MM.1S (cell line): ENCODE results near the gene PSMA2.

Experiments
- DNase-seq: peaks from one replicate; pipeline ENCODE4 v3.0.0-alpha.2; 2015
- H2AFZ ChIP-seq: fragments of 300-600 bp; sonication (generic); 2 replicates; pipeline ENCODE4 v1.6.0; 2016; ENCODE audit warnings: antibody characterized with exemption, low read length
- H3F3A ChIP-seq: fragments of 300-600 bp; sonication (generic); 2 replicates; pipeline ENCODE4 v1.6.1; 2016; ENCODE audit warnings: mild to moderate bottlenecking, antibody characterized with exemption, low read length, moderate library complexity, mixed read lengths; ENCODE audit not compliant: insufficient read depth
- H3K27ac ChIP-seq: fragments of 300-600 bp; sonication (generic); 2 replicates; pipeline ENCODE4 v1.5.1; 2016; ENCODE audit warnings: mild to moderate bottlenecking, low read length
- H3K27me3 ChIP-seq: fragments of 300-600 bp; sonication (generic); replicated peaks from 2 replicates; pipeline ENCODE4 v1.6.0; 2016; ENCODE audit warnings: low read length; ENCODE audit not compliant: insufficient read depth
- H3K36me3 ChIP-seq: fragments of 300-600 bp; sonication (generic); replicated peaks from 2 replicates; pipeline ENCODE4 v1.6.1; 2016; ENCODE audit warnings: mild to moderate bottlenecking, low read length, mixed read lengths; ENCODE audit not compliant: insufficient read depth
- H3K4me1 ChIP-seq: fragments of 300-600 bp; sonication (generic); 2 replicates; pipeline ENCODE4 v1.6.1; 2016; ENCODE audit warnings: low read length, mixed read lengths
- H3K4me2 ChIP-seq: fragments of 300-600 bp; sonication (generic); 2 replicates; pipeline ENCODE4 v1.6.0; 2016; ENCODE audit warnings: low read depth, low read length
- H3K4me3 ChIP-seq: fragments of 300-600 bp; sonication (generic); 2 replicates; pipeline ENCODE4 v1.5.1; 2016; ENCODE audit warnings: low read length, mixed read lengths
- H3K79me2 ChIP-seq: fragments of 300-600 bp; sonication (generic); 2 replicates; pipeline ENCODE4 v1.6.1; 2016; ENCODE audit warnings: mixed run types, low read length, mixed read lengths
- H3K9ac ChIP-seq: fragments of 300-600 bp; sonication (generic); 2 replicates; pipeline ENCODE4 v1.6.1; 2016; ENCODE audit warnings: low read length, mixed read lengths
- H3K9me2 ChIP-seq: fragments of 300-600 bp; sonication (generic); replicated peaks from 2 replicates; pipeline ENCODE4 v1.6.1; 2016; ENCODE audit warnings: mild to moderate bottlenecking, low read length, mixed read lengths; ENCODE audit not compliant: insufficient read depth
- H3K9me3 ChIP-seq: fragments of 300-600 bp; sonication (generic); replicated peaks from 2 replicates; pipeline ENCODE4 v1.6.1; 2016; ENCODE audit warnings: mild to moderate bottlenecking, low read length, mixed read lengths; ENCODE audit not compliant: insufficient read depth
- H4K20me1 ChIP-seq: fragments of 300-600 bp; sonication (generic); 2 replicates; pipeline ENCODE4 v1.6.1; 2016; ENCODE audit warnings: mild to moderate bottlenecking, low read length, moderate library complexity, mixed read lengths; ENCODE audit not compliant: insufficient read depth
- EZH2 ChIP-seq: fragments of 300-600 bp; sonication (generic); optimal IDR thresholded peaks from 2 replicates; pipeline ENCODE3; 2017; ENCODE audit warnings: low read depth, mild to moderate bottlenecking, antibody characterized with exemption, low read length, mixed read lengths
- EZH2phosphoT487 ChIP-seq: fragments of 300-600 bp; sonication (generic); IDR thresholded peaks from 2 replicates; pipeline ENCODE4 v1.6.1; 2018; ENCODE audit warnings: antibody characterized with exemption, low read length
- TF ChIP-seq, protein P1 (sequence below): fragments of 300-600 bp; sonication (generic); IDR thresholded peaks from 2 replicates; pipeline ENCODE4 v1.5.1; 2016; ENCODE audit warnings: antibody characterized with exemption, low read length, mixed read lengths

The PSMA2 gene

DNA sequence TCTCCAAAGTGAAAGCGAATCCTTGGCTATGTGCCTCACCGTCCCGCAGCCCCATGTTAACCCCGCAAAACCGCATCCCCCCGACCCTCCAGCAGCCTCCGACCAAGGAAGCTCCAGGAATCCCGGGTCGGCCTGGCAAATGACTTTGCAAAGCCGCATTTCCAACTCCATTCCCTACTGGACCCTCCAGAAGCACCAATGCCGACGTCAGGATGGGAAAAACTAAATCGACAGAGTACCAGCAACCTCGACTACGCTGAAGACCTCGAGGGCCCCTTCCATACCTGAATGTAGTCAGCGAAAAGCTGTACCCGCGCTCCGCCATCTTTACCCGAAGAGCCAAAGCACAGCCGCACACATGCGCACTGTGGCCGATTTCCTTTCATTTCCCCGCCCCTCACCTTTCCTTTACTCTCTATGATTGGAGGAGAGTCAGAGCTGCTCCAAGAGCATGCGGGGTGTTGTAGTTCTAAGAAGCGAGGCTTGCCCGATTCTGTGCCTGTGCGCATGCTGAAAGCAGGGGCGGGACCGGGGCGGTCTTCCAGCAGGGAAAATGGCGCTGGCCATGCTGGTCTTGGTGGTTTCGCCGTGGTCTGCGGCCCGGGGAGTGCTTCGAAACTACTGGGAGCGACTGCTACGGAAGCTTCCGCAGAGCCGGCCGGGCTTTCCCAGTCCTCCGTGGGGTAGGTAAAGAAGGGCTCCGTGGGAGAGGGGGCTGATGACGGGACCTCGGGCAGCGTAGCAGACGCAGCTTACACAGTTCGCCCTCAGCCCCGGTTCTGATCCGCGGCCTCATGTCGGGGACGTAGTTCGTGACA is at the start of gene PSMA2, which contains the start of gene MRPL32:
Gene PSMA2 (minus strand): TSS at position 341 of the 818 bp plus-strand sequence. CDS start 16 bp downstream, at position 325.
Gene MRPL32 (plus strand): TSS at position 543 of the 818 bp plus-strand sequence. CDS start 11 bp downstream, at position 554.
- H3F3A ChIP-seq: peaks cover 14% of the 10 kb centered on the region
- no peaks in the 10 kb centered on the region for H3K9me2 ChIP-seq
- H3K27me3 ChIP-seq: no peaks in the 10 kb centered on the region
- TF ChIP-seq EZH2 (no peak), EZH2phosphoT487 (no peak)
- TF ChIP-seq, protein P1, sequence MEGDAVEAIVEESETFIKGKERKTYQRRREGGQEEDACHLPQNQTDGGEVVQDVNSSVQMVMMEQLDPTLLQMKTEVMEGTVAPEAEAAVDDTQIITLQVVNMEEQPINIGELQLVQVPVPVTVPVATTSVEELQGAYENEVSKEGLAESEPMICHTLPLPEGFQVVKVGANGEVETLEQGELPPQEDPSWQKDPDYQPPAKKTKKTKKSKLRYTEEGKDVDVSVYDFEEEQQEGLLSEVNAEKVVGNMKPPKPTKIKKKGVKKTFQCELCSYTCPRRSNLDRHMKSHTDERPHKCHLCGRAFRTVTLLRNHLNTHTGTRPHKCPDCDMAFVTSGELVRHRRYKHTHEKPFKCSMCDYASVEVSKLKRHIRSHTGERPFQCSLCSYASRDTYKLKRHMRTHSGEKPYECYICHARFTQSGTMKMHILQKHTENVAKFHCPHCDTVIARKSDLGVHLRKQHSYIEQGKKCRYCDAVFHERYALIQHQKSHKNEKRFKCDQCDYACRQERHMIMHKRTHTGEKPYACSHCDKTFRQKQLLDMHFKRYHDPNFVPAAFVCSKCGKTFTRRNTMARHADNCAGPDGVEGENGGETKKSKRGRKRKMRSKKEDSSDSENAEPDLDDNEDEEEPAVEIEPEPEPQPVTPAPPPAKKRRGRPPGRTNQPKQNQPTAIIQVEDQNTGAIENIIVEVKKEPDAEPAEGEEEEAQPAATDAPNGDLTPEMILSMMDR: no peak
- H3K4me2 ChIP-seq: peak within 1 kb of the TSS; percentile 86
- H3K36me3 ChIP-seq: peaks cover 8% of the 10 kb centered on the region
- DNase-seq: peak; percentile 99
- peak within 1 kb of the TSS; percentile 75 for H3K27ac ChIP-seq
- no peaks in the 10 kb centered on the region for H3K9me3 ChIP-seq
- peak within 1 kb of the TSS; percentile 53 for H2AFZ ChIP-seq
- peaks cover 29% of the 10 kb centered on the region for H4K20me1 ChIP-seq
- H3K4me1 ChIP-seq: peaks cover 42% of the 10 kb centered on the region
- peak within 1 kb of the TSS; percentile 86 for H3K9ac ChIP-seq
- H3K79me2 ChIP-seq: peaks cover 90% of the 10 kb centered on the region
- peak within 1 kb of the TSS; percentile 85 for H3K4me3 ChIP-seq

DNA sequence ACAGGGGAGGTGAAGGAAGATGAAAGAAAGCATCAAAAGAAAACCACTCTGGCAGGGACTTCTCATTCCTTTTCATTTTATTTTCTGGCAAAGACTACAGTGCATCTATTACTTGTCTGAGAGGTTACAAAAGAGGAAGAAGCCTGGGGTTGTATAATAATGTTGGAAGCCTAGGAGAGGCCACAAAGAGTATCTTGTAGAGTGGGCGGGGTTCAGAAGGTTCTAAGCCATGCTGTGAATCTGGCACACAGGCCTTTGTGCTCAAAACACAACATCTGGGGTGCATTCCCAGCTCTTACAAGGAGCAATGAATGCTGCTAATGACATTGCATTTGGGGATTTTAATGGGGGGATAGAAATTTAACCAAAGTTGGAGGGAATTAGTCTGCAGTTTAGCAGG is 49.6 kb upstream of the PSMA2 start:
- H3K9me2 ChIP-seq: no peaks in the 10 kb centered on the region
- no peaks in the 10 kb centered on the region for H3F3A ChIP-seq
- TF ChIP-seq, protein P1: no peak
- TF ChIP-seq EZH2phosphoT487: no peak
- no peak for TF ChIP-seq EZH2
- H3K27me3 ChIP-seq: no peaks in the 10 kb centered on the region
- no peaks in the 10 kb centered on the region for H4K20me1 ChIP-seq
- no peak overlapping the region for H3K4me2 ChIP-seq
- H3K4me1 ChIP-seq: no peaks in the 10 kb centered on the region
- no peaks in the 10 kb centered on the region for H3K36me3 ChIP-seq
- no peak overlapping the region for H3K9ac ChIP-seq
- H3K9me3 ChIP-seq: no peaks in the 10 kb centered on the region
- no peak overlapping the region for H3K27ac ChIP-seq
- no peaks in the 10 kb centered on the region for H3K79me2 ChIP-seq
- no peak overlapping the region for H3K4me3 ChIP-seq
- no peak for DNase-seq
- H2AFZ ChIP-seq: no peak overlapping the region

DNA sequence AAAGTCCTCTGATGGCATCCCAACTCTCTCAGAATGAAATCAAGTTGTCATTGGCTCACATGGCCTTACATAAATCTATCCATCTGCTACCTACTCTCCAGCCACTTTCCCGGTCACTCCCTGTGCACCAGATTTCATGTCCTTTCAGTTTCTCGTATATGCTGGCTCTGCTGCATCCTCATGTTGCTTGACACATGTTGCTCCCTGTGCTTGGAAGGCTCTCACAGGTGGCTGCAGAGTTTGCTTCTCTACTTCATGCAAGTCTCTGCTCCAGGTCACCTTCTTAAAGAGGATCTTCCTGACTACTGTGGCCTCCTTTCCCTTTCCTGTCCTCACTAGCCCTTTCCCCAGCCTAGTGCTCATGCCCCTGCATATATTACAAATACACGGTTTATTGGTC is 48.5 kb upstream of the PSMA2 start:
- H4K20me1 ChIP-seq: no peaks in the 10 kb centered on the region
- no peak overlapping the region for H3K4me2 ChIP-seq
- H3F3A ChIP-seq: no peaks in the 10 kb centered on the region
- H3K9ac ChIP-seq: no peak overlapping the region
- no peaks in the 10 kb centered on the region for H3K36me3 ChIP-seq
- H3K4me1 ChIP-seq: no peaks in the 10 kb centered on the region
- H3K27me3 ChIP-seq: no peaks in the 10 kb centered on the region
- H2AFZ ChIP-seq: no peak overlapping the region
- H3K9me3 ChIP-seq: no peaks in the 10 kb centered on the region
- TF ChIP-seq, protein P1: no peak
- TF ChIP-seq EZH2 (no peak), EZH2phosphoT487 (no peak)
- no peak for DNase-seq
- H3K79me2 ChIP-seq: no peaks in the 10 kb centered on the region
- H3K4me3 ChIP-seq: no peak overlapping the region
- H3K9me2 ChIP-seq: no peaks in the 10 kb centered on the region
- H3K27ac ChIP-seq: no peak overlapping the region
